Placental epithelial cell (primary cell): ENCODE results near the gene HDHD2. TPM values are rescaled to one million over a fixed set of nuclear protein-coding genes. Genes with fewer than 3 reads are reported as not detected.

ENCODE experiments used
- small RNA-seq: library from RNA; depleted of rRNA; stranded (forward); fragments of <200 nt; gene quantifications from one replicate; pipeline ENCODE3, GENCODE V24; 2012
- total RNA-seq: library from RNA; depleted of rRNA; stranded (reverse); fragments of >200 nt; gene quantifications from 2 replicates; pipeline ENCODE4 v1.2.3, GENCODE V29; 2012

Gene HDHD2, protein sequence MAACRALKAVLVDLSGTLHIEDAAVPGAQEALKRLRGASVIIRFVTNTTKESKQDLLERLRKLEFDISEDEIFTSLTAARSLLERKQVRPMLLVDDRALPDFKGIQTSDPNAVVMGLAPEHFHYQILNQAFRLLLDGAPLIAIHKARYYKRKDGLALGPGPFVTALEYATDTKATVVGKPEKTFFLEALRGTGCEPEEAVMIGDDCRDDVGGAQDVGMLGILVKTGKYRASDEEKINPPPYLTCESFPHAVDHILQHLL
- 10.5 and 11.0 TPM in 2 replicates for total RNA-seq

DNA sequence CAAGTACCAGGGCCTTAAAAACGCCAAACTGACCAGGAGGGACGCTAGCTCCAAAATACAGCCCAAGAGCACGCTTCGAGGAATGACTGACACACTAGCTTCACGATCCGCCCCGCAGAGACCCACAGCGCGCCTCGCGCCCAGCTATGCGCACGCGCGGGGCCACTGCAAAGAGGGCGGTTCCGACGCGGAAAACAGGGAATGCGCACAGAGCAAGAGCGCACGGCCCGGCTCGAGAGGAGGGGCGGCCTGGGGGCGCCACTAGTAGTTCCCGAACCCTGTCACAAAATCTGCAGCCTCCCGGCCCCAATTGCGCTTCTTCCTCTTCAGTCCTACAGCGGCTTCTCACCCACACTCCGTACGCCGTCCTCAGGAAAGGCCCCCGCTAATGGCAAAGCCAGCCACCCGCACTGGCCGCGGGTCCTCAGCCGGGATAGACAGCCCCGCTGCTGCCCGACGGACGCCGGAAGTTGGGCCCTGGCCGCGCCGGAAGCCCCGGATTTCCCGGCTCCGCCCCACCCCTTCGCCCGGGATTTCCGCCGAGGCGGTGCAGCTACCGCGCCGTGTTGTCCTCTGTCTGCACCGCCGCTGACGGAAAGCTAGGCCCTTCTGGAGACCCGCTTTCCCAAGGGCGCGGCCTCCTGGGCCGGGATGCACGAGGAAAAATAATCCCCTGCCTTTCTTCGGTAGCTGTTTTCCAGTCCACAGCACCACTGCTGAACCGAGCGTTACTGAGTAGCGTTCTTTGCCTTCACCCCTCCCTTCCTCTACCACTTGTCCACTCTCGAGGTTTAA, at the start of gene HDHD2:
HDHD2 (minus strand) TSS at position 472 of the 795 bp plus-strand sequence. CDS start 14,061 bp downstream, outside the sequence.

DNA sequence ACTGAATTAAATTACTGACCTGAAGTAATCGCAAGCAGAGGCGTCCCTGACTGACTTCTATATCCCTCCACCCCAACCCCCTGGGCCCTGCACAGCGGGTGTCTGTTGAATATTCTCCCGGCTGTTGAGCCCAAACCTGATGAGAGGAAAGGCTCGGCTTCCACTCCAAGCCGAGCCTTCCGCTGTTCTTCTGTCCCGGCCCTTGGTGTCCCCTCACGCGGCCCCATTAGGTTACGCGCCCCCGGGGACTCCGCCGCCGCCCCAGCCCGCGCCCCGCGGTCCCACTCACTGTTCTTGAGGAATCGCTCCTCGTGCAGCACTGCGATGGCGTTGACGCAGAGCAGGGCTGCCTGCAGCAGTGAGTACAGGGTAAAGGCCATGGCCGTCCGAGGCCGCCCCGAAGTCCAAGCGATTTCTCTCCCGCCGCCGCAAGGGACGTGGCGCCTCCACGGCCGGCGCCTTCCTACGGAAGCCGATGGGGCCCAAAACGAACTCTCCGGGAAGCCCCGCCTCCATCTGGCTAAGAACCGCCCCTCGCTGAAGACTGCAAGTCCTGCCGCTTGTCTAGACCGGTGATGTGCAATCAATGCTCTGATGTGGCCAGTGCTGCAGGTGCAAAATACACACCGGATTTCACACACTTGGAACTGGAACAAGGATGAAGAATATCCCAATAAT, 25.7 kb upstream of the HDHD2 start, which contains the start of gene IER3IP1:
IER3IP1 (minus strand) TSS at position 467 of the 678 bp plus-strand sequence; CDS start at position 380, 87 bp downstream.

Small RNAs within 50 kb of the gene (small RNA-seq; reads per million reads assigned to genes)
- not detected for gene AC012254.4

Other genes starting within 250 kb of the HDHD2 start
- gene PIAS2, start 233.0 kb downstream of the HDHD2 start, total RNA-seq: 15.2 and 16.1 TPM in 2 replicates
- gene KATNAL2, start 232.9 kb downstream of the HDHD2 start, total RNA-seq: 2.3 and 11.0 TPM in 2 replicates
- not detected in 2 replicates for gene ELOA2, start 114.9 kb downstream of the HDHD2 start, total RNA-seq
- 16.6 and 18.8 TPM in 2 replicates for gene IER3IP1, start 25.9 kb upstream of the HDHD2 start, total RNA-seq
- gene SKOR2, start 101.2 kb upstream of the HDHD2 start, total RNA-seq: not detected in 2 replicates